Breast epithelium (tissue), 3 donors: ENCODE data around the gene MAP2K5.

Experiments used
- POLR2AphosphoS5 ChIP-seq, 3 donors: sonication (generic); formaldehyde crosslinking; IDR thresholded peaks; one replicate each; pipeline ENCODE4 v1.6.1; 2017; ENCODE audit warnings: antibody characterized with exemption in 3 of 3
- TF ChIP-seq, protein P1 (sequence below), 3 donors: fragments of 450-650 bp; IDR thresholded peaks; one replicate each; pipeline ENCODE4 v1.5.1; 2016 to 2017; ENCODE audit warnings: antibody characterized with exemption in 3 of 3, mild to moderate bottlenecking in 3 of 3, moderate library complexity in 3 of 3

DNA sequence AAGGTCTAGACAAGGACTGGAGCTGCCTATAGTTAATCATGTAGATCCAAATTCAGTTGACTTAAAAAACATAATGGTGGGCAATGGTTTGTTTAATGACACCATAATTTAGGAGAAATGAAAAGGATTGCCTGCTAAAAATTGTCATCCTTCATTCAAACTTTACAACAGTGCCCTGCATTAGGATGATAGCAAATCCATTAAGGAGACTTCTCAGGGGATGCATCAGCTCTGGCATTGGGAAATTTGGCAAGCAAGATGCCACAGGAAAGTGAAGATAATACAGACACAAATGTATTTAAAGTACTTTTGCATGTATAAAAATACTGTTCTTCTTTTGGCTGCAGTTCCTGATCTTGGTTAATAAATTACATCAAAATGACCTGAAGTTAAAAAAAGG, 189.7 kb downstream of the MAP2K5 start:
- no peak for TF ChIP-seq POLR2AphosphoS5 (IDR thresholded peaks at IDR 0.05)
- TF ChIP-seq, protein P1, sequence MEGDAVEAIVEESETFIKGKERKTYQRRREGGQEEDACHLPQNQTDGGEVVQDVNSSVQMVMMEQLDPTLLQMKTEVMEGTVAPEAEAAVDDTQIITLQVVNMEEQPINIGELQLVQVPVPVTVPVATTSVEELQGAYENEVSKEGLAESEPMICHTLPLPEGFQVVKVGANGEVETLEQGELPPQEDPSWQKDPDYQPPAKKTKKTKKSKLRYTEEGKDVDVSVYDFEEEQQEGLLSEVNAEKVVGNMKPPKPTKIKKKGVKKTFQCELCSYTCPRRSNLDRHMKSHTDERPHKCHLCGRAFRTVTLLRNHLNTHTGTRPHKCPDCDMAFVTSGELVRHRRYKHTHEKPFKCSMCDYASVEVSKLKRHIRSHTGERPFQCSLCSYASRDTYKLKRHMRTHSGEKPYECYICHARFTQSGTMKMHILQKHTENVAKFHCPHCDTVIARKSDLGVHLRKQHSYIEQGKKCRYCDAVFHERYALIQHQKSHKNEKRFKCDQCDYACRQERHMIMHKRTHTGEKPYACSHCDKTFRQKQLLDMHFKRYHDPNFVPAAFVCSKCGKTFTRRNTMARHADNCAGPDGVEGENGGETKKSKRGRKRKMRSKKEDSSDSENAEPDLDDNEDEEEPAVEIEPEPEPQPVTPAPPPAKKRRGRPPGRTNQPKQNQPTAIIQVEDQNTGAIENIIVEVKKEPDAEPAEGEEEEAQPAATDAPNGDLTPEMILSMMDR (IDR thresholded peaks at IDR 0.05), result no peak
